ENCODE measurements around the gene UQCR10.

GRCh38 chr22:29767171-29768051, at the start of gene UQCR10:
- TF ChIP-seq REST (IDR thresholded peaks at IDR 0.05; ENCODE audit: insufficient read depth in 1 of 2, low read depth in 2 of 2, low read length in 1 of 2) (no peak), CTCF (IDR thresholded peaks at IDR 0.05) (no peak)

Measured in Panc1 (cell line).